Measurements from ENCODE around the gene CDK5. TPM values are rescaled to one million over a fixed set of nuclear protein-coding genes. Genes with fewer than 3 reads are reported as not detected.

Gene CDK5
- total and polyA plus RNA-seq, 9 of the 15 experiments (the other 6 are each of a cell fraction or from before 2014, with no cell fraction given), result 3.2 to 38.0 (median 27.5) TPM

DNA sequence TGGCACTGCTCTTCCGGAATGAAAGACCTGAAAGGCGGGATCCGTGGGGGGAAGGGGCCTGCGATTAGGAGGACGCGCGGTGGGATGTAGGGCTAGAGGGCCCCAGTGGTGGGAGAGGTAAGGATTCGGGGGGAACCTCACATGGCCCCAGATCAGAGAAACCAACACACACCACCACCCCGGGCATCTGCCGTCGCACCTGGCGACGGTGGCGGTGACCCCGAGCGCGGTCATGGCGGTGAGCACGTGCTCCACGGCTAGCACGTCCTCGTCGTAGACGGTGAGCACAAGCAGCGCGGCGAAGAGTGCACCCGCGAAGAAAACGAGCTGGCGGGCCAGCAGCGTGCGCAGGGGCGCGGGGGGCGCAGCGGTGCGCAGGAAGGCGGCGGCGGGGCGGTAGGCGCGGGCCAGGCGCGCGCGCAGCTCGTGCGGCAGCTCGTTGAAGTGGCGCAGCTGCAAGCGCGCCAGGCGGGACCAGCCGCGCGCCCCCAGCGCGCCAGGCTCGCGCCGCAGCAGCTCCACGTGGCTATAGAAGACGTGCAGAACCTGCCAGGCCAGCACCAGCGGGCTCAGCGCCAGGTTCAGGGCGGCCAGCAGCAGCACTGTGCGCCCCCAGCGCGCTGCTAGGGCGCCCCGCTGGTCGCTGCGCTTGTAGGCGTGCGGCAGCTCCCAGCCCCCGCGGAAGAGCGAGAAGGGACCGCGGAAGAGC, 39.1 kb downstream of the CDK5 start:
- ATAC-seq, result peak; percentile 4
- no peaks in the 10 kb centered on the region for H3K9me3 ChIP-seq (replicated peaks; ENCODE audit: control insufficient read depth, insufficient read depth, low read depth, low read length)
- no peak for FAIRE-seq
- peak in 1 of 4 experiments; percentile 24 for DNase-seq (ENCODE audit: extremely low read depth in 1 of 4, low spot score in 3 of 4)
- peak overlapping the region; percentile 40 for H3K4me3 ChIP-seq
- peak overlapping the region; percentile 96 for H2AFZ ChIP-seq (ENCODE audit: low read depth, low read length)
- H3K4me1 ChIP-seq (replicated peaks in 1 of 2; ENCODE audit: control insufficient read depth in 2 of 2, insufficient read depth in 2 of 2, low read length in 2 of 2), result peaks cover 21 to 70% of the 10 kb centered on the region in 2 experiments; a peak in 4 of 5 replicates
- in situ Hi-C loops (cut with MboI), result no loop called here
- peak overlapping the region; percentile 95 for H3K4me2 ChIP-seq (ENCODE audit: insufficient read depth, low read length)
- no TSS peak for BruUV-seq (replicated peaks)
- H3K79me2 ChIP-seq (ENCODE audit: control insufficient read depth, insufficient read depth, low read length), result no peaks in the 10 kb centered on the region
- ChIA-PET CTCF (ENCODE audit: low intra/inter-chr PET ratio) (interaction anchor here (0.7 to 1.6 kb wide), 3 partner anchors 10 to 121 kb away, joined by 3 to 5 read pairs (median 3); no protein-coding TSS in a partner anchor), POLR2A (interaction anchor here (0.6 to 14.3 kb wide), 9 partner anchors 7 to 89 kb away, joined by 3 to 146 read pairs (median 4); partner anchors contain the start of genes ABCB8 and FASTK)
- H3K9ac ChIP-seq (ENCODE audit: insufficient read depth in 1 of 2, low read depth in 2 of 2, low read length in 2 of 2), result peak overlapping the region; percentile 73 to 93; a peak in 3 of 4 replicates
- 71% methylated on average over 81 of the region's 82 CpGs for WGBS (ENCODE audit: insufficient coverage, low coverage, missing lambda C conversion rate)
- no peaks in the 10 kb centered on the region for H4K20me1 ChIP-seq (replicated peaks; ENCODE audit: control insufficient read depth, insufficient read depth, low read length)
- no peaks in the 10 kb centered on the region for H3K9me1 ChIP-seq (ENCODE audit: control insufficient read depth, insufficient read depth, low read length)
- intact Hi-C loops (cut with micrococcal nuclease), result loop anchor here (1.0 to 10.0 kb wide), 2 partner anchors 9 to 156 kb away; no protein-coding TSS in a partner anchor
- H3K36me3 ChIP-seq (ENCODE audit: control insufficient read depth, insufficient read depth, low read length), result peaks cover 22% of the 10 kb centered on the region; the same call in 2 of the 3 replicates
- H3K27ac ChIP-seq (ENCODE audit: extremely low read depth, low read depth, low read length), result peak overlapping the region; percentile 70
- no peaks in the 10 kb centered on the region; a peak in 1 of 5 replicates for H3K27me3 ChIP-seq (ENCODE audit: control insufficient read depth in 2 of 2, insufficient read depth in 2 of 2, low read length in 2 of 2)
- no peak for TF ChIP-seq ZNF589 (CRISPR knock-in tag; IDR thresholded peaks at IDR 0.05; ENCODE audit: low read depth)
- TF ChIP-seq RAD21 (CRISPR knock-in tag; conservative IDR thresholded peaks at IDR 0.05 in 1 of 2, IDR thresholded peaks at IDR 0.05 in 1 of 2), result no peak
- TF ChIP-seq NR3C1 (CRISPR knock-in tag; IDR thresholded peaks at IDR 0.05), result peak; percentile 32; the same call in 1 of the 2 replicates
- 0 out of 4 replicates have a peak, but pooled peaks of 1 of the 2 experiments have one; percentile 7 for TF ChIP-seq MAZ (CRISPR knock-in tag; conservative IDR thresholded peaks at IDR 0.05 in 1 of 2, IDR thresholded peaks at IDR 0.05 in 1 of 2)
- peak; percentile 17; the same call in 1 of the 2 replicates for TF ChIP-seq ERF (CRISPR knock-in tag; IDR thresholded peaks at IDR 0.05)
- TF ChIP-seq, protein P1, sequence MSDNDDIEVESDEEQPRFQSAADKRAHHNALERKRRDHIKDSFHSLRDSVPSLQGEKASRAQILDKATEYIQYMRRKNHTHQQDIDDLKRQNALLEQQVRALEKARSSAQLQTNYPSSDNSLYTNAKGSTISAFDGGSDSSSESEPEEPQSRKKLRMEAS (CRISPR knock-in tag; IDR thresholded peaks at IDR 0.05), result peak; percentile 78
- peak; percentile 27 for TF ChIP-seq PCBP1 (IDR thresholded peaks at IDR 0.05; ENCODE audit: low read depth, low read length, poor library complexity, severe bottlenecking)
- TF ChIP-seq, protein P2, sequence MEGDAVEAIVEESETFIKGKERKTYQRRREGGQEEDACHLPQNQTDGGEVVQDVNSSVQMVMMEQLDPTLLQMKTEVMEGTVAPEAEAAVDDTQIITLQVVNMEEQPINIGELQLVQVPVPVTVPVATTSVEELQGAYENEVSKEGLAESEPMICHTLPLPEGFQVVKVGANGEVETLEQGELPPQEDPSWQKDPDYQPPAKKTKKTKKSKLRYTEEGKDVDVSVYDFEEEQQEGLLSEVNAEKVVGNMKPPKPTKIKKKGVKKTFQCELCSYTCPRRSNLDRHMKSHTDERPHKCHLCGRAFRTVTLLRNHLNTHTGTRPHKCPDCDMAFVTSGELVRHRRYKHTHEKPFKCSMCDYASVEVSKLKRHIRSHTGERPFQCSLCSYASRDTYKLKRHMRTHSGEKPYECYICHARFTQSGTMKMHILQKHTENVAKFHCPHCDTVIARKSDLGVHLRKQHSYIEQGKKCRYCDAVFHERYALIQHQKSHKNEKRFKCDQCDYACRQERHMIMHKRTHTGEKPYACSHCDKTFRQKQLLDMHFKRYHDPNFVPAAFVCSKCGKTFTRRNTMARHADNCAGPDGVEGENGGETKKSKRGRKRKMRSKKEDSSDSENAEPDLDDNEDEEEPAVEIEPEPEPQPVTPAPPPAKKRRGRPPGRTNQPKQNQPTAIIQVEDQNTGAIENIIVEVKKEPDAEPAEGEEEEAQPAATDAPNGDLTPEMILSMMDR (IDR thresholded peaks at IDR 0.05 in 2 of 3, conservative IDR thresholded peaks at IDR 0.05 in 1 of 3; ENCODE audit: insufficient read depth in 2 of 3, low read depth in 1 of 3, low read length in 3 of 3), result peak in 1 of 3 experiments; percentile 6; a peak in 1 of 6 replicates
- TF ChIP-seq HMGN3 (IDR thresholded peaks at IDR 0.05; ENCODE audit: borderline replicate concordance, extremely low read depth, insufficient read length, low read depth, low read length), result peak; percentile 9
- 0 out of 2 replicates have a peak, but pooled peaks have one; percentile 27 for TF ChIP-seq ZBTB1 (CRISPR knock-in tag; IDR thresholded peaks at IDR 0.05; ENCODE audit: borderline replicate concordance, low read depth)
- 0 out of 2 replicates have a peak, but pooled peaks have one; percentile 36 for TF ChIP-seq SAFB (IDR thresholded peaks at IDR 0.05; ENCODE audit: borderline replicate concordance, low read depth, low read length)
- no peak for TF ChIP-seq NR4A1 (CRISPR knock-in tag; IDR thresholded peaks at IDR 0.05)
- no peak for TF ChIP-seq NR4A1 (tag; IDR thresholded peaks at IDR 0.05)

All from K562 (cell line).